ENCODE results near the gene ZFHX3. TPM values are rescaled to one million over a fixed set of nuclear protein-coding genes. Genes with fewer than 3 reads are reported as not detected.

The ZFHX3 gene
- total and polyA plus RNA-seq, 10 of the 15 experiments (the other 5 are each of a cell fraction or from before 2014, with no cell fraction given): 0.68 to 8.6 (median 2.0) TPM

GRCh38 chr16:72944757-72945485 is 103.0 kb downstream of the ZFHX3 start:
- Histone ChIP-seq H3K36me3 (ENCODE audit: control insufficient read depth in 2 of 2, insufficient read depth in 2 of 2, low read length in 1 of 2) (no peaks in the 10 kb centered on the region; a peak in 3 of 4 replicates), H3K4me2 (ENCODE audit: control insufficient read depth, insufficient read depth) (no peak overlapping the region), H3K9me3 (replicated peaks; ENCODE audit: control insufficient read depth, insufficient read depth, low read length) (no peaks in the 10 kb centered on the region), H3K27ac (ENCODE audit: control insufficient read depth, insufficient read depth) (no peak overlapping the region), H3K9ac (ENCODE audit: control insufficient read depth, insufficient read depth, low read length) (no peak overlapping the region), H3K79me2 (ENCODE audit: control insufficient read depth, insufficient read depth, low read length) (no peaks in the 10 kb centered on the region), H2AFZ (ENCODE audit: control insufficient read depth, low read depth, low read length) (no peak overlapping the region), H3K4me1 (ENCODE audit: control insufficient read depth, insufficient read depth, low read length) (no peaks in the 10 kb centered on the region; the same call in 1 of the 2 replicates), H3K4me3 (no peak overlapping the region), H4K20me1 (ENCODE audit: control insufficient read depth, insufficient read depth) (no peaks in the 10 kb centered on the region; the same call in 1 of the 2 replicates), H3K27me3 (replicated peaks in 1 of 2; ENCODE audit: control insufficient read depth in 2 of 2, insufficient read depth in 2 of 2, low read length in 1 of 2) (no peaks in the 10 kb centered on the region)
- SMC1A ChIA-PET (ENCODE audit: uncharacterized antibody, unreplicated experiment): no interaction called here
- CTCF ChIA-PET: no interaction called here
- no peak for DNase-seq (ENCODE audit: low read depth, low spot score)
- intact Hi-C loops (cut with micrococcal nuclease; ENCODE audit: unreplicated experiment): no loop called here
- RAD21 ChIA-PET (ENCODE audit: unreplicated experiment): no interaction called here
- POLR2A ChIA-PET: no interaction called here
- BruUV-seq (replicated peaks): no TSS peak
- in situ Hi-C loops (cut with MboI): no loop called here
- FAIRE-seq: no peak
- ATAC-seq: no peak
- 82% methylated on average over 7 of the region's 7 CpGs for WGBS (ENCODE audit: insufficient coverage, insufficient replicate concordance, low lambda C conversion rate, missing lambda C conversion rate)
- TF ChIP-seq LARP7 (IDR thresholded peaks at IDR 0.05) (no peak), CREM (IDR thresholded peaks at IDR 0.05; ENCODE audit: low read depth) (no peak), EED (IDR thresholded peaks at IDR 0.05; ENCODE audit: low read depth) (no peak), ZBED1 (IDR thresholded peaks at IDR 0.05; ENCODE audit: borderline replicate concordance) (no peak), TAF1 (IDR thresholded peaks at IDR 0.05; ENCODE audit: borderline replicate concordance, low read depth, low read length) (no peak)

DNA sequence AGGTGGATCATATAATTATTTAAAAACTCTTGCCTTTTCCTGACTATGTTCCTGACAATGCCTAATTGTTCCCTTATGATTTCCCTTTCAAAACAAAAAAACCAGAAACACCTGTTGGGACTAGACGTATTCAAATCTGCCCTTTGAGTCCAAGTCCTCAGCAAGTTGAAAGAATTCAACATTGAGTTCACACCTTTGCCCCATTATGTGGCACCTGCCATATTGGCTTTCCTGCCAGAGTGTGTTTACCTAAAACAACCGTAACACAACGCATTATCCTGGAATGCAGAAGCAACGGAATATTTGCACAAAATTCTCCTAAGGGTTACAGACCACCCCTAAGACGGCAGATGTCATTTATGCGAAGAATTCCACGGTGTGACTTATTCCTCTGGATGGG is 105.9 kb downstream of the ZFHX3 start:
- POLR2A ChIA-PET: no interaction called here
- intact Hi-C loops (cut with micrococcal nuclease; ENCODE audit: unreplicated experiment): no loop called here
- CTCF ChIA-PET: interaction anchor here (1.5 kb wide), 1 partner anchor 10 kb away, joined by 4 read pairs; no protein-coding TSS in a partner anchor
- FAIRE-seq: no peak
- DNase-seq (ENCODE audit: low read depth, low spot score): no peak
- in situ Hi-C loops (cut with MboI): no loop called here
- no peak overlapping the region for H3K27ac ChIP-seq (ENCODE audit: control insufficient read depth, insufficient read depth)
- WGBS (ENCODE audit: insufficient coverage, insufficient replicate concordance, low lambda C conversion rate, missing lambda C conversion rate): 93% methylated on average over 7 of the region's 7 CpGs
- H3K4me3 ChIP-seq: no peak overlapping the region
- no peak for ATAC-seq
- H3K9me3 ChIP-seq (replicated peaks; ENCODE audit: control insufficient read depth, insufficient read depth, low read length): no peaks in the 10 kb centered on the region
- H3K4me1 ChIP-seq (ENCODE audit: control insufficient read depth, insufficient read depth, low read length): no peaks in the 10 kb centered on the region; the same call in 1 of the 2 replicates
- H3K9ac ChIP-seq (ENCODE audit: control insufficient read depth, insufficient read depth, low read length): no peak overlapping the region
- TF ChIP-seq FOXM1 (IDR thresholded peaks at IDR 0.05; ENCODE audit: low read depth, low read length): no peak
- no peak for TF ChIP-seq HCFC1 (IDR thresholded peaks at IDR 0.05; ENCODE audit: low read length)
- SMC1A ChIA-PET (ENCODE audit: uncharacterized antibody, unreplicated experiment): no interaction called here
- no peaks in the 10 kb centered on the region for H3K79me2 ChIP-seq (ENCODE audit: control insufficient read depth, insufficient read depth, low read length)
- H3K4me2 ChIP-seq (ENCODE audit: control insufficient read depth, insufficient read depth): no peak overlapping the region
- no peaks in the 10 kb centered on the region; the same call in 1 of the 2 replicates for H4K20me1 ChIP-seq (ENCODE audit: control insufficient read depth, insufficient read depth)
- H3K27me3 ChIP-seq (replicated peaks in 1 of 2; ENCODE audit: control insufficient read depth in 2 of 2, insufficient read depth in 2 of 2, low read length in 1 of 2): no peaks in the 10 kb centered on the region
- no TSS peak for BruUV-seq (replicated peaks)
- no peak overlapping the region for H2AFZ ChIP-seq (ENCODE audit: control insufficient read depth, low read depth, low read length)
- no peaks in the 10 kb centered on the region; a peak in 1 of 4 replicates for H3K36me3 ChIP-seq (ENCODE audit: control insufficient read depth in 2 of 2, insufficient read depth in 2 of 2, low read length in 1 of 2)
- RAD21 ChIA-PET (ENCODE audit: unreplicated experiment): no interaction called here
